Measurements from ENCODE around the gene DNLZ. TPM values are rescaled to one million over a fixed set of nuclear protein-coding genes. Genes with fewer than 3 reads are reported as not detected.

Gene DNLZ
- total and polyA plus RNA-seq, 9 of the 15 experiments (the other 6 are each of a cell fraction or from before 2014, with no cell fraction given), result 0.17 to 44.6 (median 3.4) TPM

DNA sequence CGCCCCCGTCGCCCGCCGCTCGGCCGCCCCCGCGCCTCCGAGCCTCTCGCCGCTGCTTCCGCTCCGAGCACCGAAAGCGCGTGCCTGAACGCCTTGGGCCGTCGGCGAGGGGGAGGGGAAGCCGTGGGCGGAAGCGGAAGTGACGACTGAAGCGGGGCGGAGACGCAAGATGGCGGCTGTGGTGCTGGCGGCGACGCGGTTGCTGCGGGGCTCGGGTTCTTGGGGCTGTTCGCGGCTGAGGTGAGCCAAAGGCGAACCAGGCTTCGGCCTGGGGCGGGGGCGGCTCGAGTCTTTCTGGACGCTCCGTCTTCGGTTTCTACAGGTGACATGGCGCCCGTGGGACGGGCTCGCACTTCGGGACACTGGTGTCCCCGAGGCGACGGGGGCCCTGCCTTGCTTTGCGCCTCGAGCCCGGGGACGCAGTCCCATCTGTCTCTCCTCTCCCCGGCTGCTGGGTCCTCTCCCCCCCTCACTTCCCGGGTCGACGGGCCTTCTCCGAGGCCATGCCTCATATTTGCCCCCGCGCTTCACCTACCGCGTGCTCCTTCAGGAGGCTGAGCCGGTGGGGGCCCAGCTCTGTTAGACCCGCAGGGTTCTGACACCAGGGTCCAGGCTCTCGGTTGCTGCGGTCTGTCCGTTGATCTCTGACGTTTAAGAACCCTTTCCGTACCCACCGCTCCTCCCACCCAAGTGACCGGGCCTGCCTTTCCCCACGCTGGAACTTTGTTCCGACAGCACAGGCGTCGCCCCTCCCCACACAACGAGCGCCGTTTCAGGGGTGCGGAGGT lies 47.1 kb upstream of the DNLZ start, which contains the start of the genes ENTR1 and PMPCA (continued):
- peak; percentile 74 for TF ChIP-seq HCFC1 (IDR thresholded peaks at IDR 0.05; ENCODE audit: low read depth, low read length)
- peak; percentile 57; the same call in 1 of the 2 replicates for TF ChIP-seq HLTF (IDR thresholded peaks at IDR 0.05)
- TF ChIP-seq BCOR (IDR thresholded peaks at IDR 0.05), result no peak
- no peak for TF ChIP-seq PTRF (tag; IDR thresholded peaks at IDR 0.05)
- no peak for TF ChIP-seq SLC30A9 (CRISPR knock-in tag; IDR thresholded peaks at IDR 0.05)
- peak; percentile 28; the same call in 1 of the 2 replicates for TF ChIP-seq JUN (IDR thresholded peaks at IDR 0.05; ENCODE audit: borderline replicate concordance, low read depth, low read length)
- TF ChIP-seq JUN (CRISPR knock-in tag; IDR thresholded peaks at IDR 0.05; ENCODE audit: borderline replicate concordance), result no peak
- TF ChIP-seq U2AF2 (optimal IDR thresholded peaks at IDR 0.05; ENCODE audit: low read depth, low read length), result no peak
- TF ChIP-seq SRSF7 (optimal IDR thresholded peaks at IDR 0.05; ENCODE audit: low read depth, low read length), result no peak
- peak; percentile 85 for TF ChIP-seq SAP30 (IDR thresholded peaks at IDR 0.05; ENCODE audit: borderline replicate concordance, insufficient read depth, low read depth, low read length, poor library complexity, severe bottlenecking)
- TF ChIP-seq ZNF212 (CRISPR knock-in tag; IDR thresholded peaks at IDR 0.05), result no peak
- peak; percentile 60; the same call in 1 of the 2 replicates for TF ChIP-seq ATF1 (CRISPR knock-in tag; IDR thresholded peaks at IDR 0.05)
- TF ChIP-seq ATF1 (tag; IDR thresholded peaks at IDR 0.05), result peak; percentile 93
- TF ChIP-seq TEAD1 (CRISPR knock-in tag; IDR thresholded peaks at IDR 0.05), result no peak
- no peak for TF ChIP-seq PHTF2 (CRISPR knock-in tag; IDR thresholded peaks at IDR 0.05)
- peak; percentile 99 for TF ChIP-seq C11orf30 (IDR thresholded peaks at IDR 0.05; ENCODE audit: low read depth)
- peak; percentile 96 for TF ChIP-seq TAF9B (IDR thresholded peaks at IDR 0.05; ENCODE audit: partially characterized antibody)
- no peak for TF ChIP-seq SNRNP70 (optimal IDR thresholded peaks at IDR 0.05; ENCODE audit: low read depth, low read length)
- no peak for TF ChIP-seq TCF3 (CRISPR knock-in tag; IDR thresholded peaks at IDR 0.05)
- TF ChIP-seq GATA2 (CRISPR knock-in tag; IDR thresholded peaks at IDR 0.05), result no peak
- no peak for TF ChIP-seq HMG20A (CRISPR knock-in tag; conservative IDR thresholded peaks at IDR 0.05)
- no peak for TF ChIP-seq ZNF507 (tag; conservative IDR thresholded peaks at IDR 0.05)
- TF ChIP-seq ZNF778 (CRISPR knock-in tag; IDR thresholded peaks at IDR 0.05), result no peak
- no peak for TF ChIP-seq SNIP1 (IDR thresholded peaks at IDR 0.05; ENCODE audit: low read depth)
- TF ChIP-seq ZNF134 (CRISPR knock-in tag; conservative IDR thresholded peaks at IDR 0.05), result no peak
- TF ChIP-seq NUFIP1 (IDR thresholded peaks at IDR 0.05; ENCODE audit: partially characterized antibody), result no peak
- no peak for TF ChIP-seq ZNF699 (CRISPR knock-in tag; IDR thresholded peaks at IDR 0.05; ENCODE audit: insufficient replicate concordance)
- TF ChIP-seq ZNF76 (CRISPR knock-in tag; IDR thresholded peaks at IDR 0.05; ENCODE audit: borderline replicate concordance), result 0 out of 2 replicates have a peak, but pooled peaks have one; percentile 19
- no peak for TF ChIP-seq HDAC6 (IDR thresholded peaks at IDR 0.05; ENCODE audit: low read depth, low read length)
- TF ChIP-seq ARID1B (IDR thresholded peaks at IDR 0.05), result 0 out of 2 replicates have a peak, but pooled peaks have one; percentile 6
- no peak for TF ChIP-seq GTF2F1 (IDR thresholded peaks at IDR 0.05; ENCODE audit: low read depth, low read length)
- TF ChIP-seq, protein P1, sequence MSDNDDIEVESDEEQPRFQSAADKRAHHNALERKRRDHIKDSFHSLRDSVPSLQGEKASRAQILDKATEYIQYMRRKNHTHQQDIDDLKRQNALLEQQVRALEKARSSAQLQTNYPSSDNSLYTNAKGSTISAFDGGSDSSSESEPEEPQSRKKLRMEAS (CRISPR knock-in tag; IDR thresholded peaks at IDR 0.05), result peak; percentile 70
- peak; percentile 54; the same call in 1 of the 2 replicates for TF ChIP-seq RNF2 (IDR thresholded peaks at IDR 0.05)
- peak; percentile 87 for TF ChIP-seq RBFOX2 (IDR thresholded peaks at IDR 0.05; ENCODE audit: low read depth, low read length)

Data from K562 (cell line).